SW480 (cell line): ENCODE results near the gene CYP27B1.
A peak's percentile ranks its signal among the peaks of the same experiment; 100 is the strongest.
"Not testable (repeated sequence)": the region's sequence is repeated elsewhere in the genome, so short reads cannot be mapped to it uniquely, and the experiment has no call there.

Experiments used
- DNase-seq: peaks from one replicate; pipeline ENCODE4 v3.0.0-alpha.2; 2016; ENCODE audit warnings: low spot score

Gene CYP27B1

GRCh38 chr12:57782608-57783465 lies 16.0 kb upstream of the CYP27B1 start, which contains the start of gene TSFM:
TSS of gene TSFM (plus strand) at chr12:57782787. CDS start at chr12:57782802, 15 bp downstream.
- peak; percentile 90 for DNase-seq

DNA sequence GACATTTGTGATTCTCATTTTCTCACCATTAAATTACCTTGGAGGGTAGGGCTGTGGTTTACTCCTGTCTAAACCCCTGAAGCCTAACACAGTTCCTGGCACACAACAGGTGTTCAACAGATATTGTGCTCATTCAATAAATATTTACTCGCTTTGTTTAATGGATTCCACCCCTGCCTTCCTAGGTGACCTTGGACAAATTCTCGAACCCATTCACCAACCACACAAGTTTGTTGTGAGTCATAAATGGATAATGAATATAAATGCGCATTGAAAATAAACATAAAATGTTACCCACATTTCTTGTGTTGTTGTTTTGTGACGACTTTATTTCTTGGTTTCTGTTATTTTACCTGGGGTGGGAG lies 15.3 kb upstream of the CYP27B1 start:
- DNase-seq, result no peak

GRCh38 chr12:57781801-57782200 lies 14.9 kb upstream of the CYP27B1 start:
- DNase-seq, result no peak

DNA sequence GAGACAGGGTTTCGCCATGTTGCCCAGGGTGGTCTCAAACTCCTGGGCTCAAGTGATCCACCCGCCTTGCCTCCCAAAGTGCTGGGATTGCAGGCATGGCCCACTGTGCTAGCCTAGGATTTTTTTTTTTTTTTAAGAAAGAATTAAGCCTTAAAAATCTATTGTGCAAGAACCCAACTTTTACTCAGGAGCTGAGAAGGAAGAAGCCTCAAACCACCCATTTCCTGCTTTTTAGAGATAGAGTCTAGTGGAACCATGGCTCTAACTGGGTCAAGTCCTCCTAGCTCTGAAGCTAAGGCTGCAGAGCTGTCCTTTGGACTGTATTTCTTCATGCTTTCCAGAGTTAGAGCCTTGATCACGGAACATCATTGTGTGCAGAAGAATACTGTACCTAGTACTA lies 14.4 kb upstream of the CYP27B1 start:
- DNase-seq, result no peak

DNA sequence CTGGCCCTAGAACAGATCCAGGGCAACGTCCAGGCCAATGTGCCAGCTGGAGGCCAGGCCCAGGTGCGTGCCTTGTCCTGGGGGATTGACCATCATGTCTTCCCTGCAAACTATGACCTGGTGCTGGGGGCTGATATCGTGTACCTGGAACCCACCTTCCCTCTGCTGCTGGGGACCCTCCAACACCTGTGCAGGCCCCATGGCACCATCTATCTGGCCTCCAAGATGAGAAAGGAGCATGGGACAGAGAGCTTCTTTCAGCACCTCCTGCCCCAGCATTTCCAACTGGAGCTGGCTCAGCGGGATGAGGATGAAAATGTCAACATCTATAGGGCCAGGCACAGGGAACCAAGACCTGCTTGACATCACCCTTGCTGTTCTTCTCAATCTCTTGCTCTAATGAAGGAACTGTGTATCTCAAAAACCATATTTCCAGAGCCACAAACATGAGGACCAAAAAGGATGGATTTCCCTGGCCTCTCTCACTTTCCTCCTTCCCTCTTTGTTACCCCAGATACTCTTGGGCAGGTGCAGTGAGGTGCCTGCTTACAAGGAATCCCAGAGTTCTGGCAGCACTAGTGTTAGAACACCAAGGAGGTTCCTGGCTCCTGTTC lies 13.5 kb upstream of the CYP27B1 start:
- DNase-seq, result no peak

DNA sequence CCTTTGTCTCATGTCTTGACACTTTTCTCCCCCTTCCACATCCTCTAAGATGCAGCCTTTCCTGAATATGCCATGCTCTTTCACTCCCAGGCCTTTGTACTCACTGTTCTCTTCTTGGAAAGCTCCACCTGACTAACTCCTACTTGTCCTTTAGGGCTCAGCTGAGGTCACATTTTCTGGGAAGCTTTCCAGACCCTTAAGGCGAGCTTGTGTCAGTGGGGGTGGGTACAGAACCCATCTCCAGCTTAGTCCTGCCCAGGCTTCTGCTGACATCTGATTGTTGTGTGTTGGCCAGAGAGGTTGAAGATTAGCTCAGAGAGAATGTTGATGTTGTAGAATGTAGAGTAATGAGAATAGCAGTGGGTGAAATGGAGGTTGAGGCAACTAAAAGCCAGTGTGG lies 12.9 kb upstream of the CYP27B1 start:
- DNase-seq, result no peak

- DNase-seq, result no peak
Observed at GRCh38 chr12:57777911-57778310, 11.0 kb upstream of the CYP27B1 start.

DNA sequence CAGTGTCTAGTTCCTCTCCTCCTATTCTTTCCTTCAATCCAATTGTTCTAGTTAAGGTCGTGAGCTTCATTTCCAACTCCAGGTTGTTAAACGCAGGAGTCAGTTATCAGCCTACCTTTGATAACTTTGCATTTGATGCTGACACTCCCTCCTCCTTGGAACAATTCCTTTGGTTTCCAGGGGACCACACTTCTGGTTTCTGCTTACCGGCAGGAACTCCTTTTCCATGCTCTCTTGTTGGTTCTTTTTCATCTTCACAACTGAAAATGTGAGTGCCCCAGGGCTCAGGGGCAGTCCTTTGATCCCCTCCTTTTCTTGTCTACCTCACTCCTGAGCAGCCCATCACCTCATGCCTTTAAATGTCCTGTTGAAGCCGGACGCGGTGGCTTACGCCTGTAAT lies 10.5 kb upstream of the CYP27B1 start:
- no peak for DNase-seq

- DNase-seq, result no peak
Observed at GRCh38 chr12:57776247-57776587, 9.3 kb upstream of the CYP27B1 start.

- DNase-seq, result no peak
Observed at GRCh38 chr12:57775563-57776246, 8.8 kb upstream of the CYP27B1 start.

DNA sequence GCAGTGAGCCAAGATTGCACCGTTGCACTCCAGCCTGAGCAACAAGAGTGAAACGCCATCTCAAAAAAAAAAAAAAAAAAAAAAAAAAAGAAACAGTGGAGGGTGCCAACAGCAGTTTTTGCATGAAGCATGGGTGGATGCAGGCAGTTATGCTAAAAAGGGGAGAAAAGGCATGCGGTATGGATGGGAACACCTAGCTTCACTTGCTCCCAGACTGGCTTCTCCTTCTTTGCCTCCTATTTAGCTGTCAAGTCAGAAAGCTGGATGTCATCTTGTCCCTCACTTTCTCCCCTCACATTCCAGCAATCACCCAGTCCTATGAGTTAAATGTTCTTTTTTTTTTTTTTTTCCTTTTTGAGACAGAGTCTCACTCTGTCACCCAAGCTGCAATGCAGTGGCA lies 8.2 kb upstream of the CYP27B1 start:
- DNase-seq, result no peak

DNA sequence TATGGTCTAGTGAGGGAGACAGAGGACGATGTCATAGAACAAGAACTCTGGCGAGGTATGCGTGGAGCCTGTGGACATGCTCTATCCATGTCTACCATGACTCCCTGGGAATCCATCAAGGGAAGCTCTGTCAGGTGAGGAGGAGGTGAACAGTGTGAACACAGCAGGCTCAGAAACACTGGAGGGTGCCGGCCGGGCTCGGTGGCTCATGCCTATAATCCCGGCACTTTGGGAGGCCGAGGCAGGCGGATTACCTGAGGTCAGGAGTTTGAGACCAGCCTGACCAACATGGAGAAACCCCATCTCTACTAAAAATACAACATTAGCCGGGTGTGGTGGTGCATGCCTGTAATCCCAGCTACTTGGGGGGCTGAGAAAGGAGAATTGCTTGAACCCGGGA lies 7.8 kb upstream of the CYP27B1 start:
- DNase-seq, result not testable (repeated sequence)

GRCh38 chr12:57772429-57773322 lies 5.8 kb upstream of the CYP27B1 start, which contains the start of gene EEF1AKMT3:
TSS of gene EEF1AKMT3 (plus strand) at chr12:57772614. CDS start at chr12:57772725, 111 bp downstream.
- DNase-seq, result no peak

DNA sequence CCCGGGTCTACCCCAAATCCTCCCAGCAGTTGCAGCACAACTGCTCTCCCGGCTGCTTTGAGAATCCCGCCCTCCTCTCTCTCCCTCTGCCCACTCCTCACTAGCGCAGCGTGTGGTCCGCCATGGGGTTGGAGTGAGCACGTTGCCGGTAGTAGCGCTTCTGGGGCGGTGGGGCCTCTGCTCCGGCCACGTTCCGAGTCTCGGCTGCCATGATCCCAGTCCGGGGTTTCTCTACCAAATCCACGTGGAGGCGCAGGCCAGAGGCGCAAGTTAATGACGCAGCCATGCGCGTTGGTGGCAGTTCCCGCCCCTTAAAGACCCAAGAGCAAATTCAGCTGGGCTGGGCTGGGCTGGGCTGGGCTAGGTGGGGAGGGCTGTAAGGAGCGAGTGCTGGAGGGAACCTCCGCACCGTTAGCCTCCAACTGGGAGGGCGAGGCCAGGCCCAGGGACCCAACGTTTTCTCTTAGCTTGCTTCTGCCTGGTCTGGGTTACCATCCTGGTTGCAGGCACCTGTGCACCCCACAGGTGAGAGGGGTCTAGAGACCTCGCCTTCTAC lies 5.1 kb upstream of the CYP27B1 start, which contains the start of gene METTL1:
Gene METTL1, minus strand, starts transcription at position 233 of the 556 bp plus-strand sequence. Its CDS starts 22 bp downstream, at position 211.
- peak; percentile 96 for DNase-seq

GRCh38 chr12:57771236-57771872 lies 4.5 kb upstream of the CYP27B1 start:
- DNase-seq, result peak; percentile 89

- DNase-seq, result no peak
Observed at GRCh38 chr12:57770734-57771133, 3.9 kb upstream of the CYP27B1 start.

DNA sequence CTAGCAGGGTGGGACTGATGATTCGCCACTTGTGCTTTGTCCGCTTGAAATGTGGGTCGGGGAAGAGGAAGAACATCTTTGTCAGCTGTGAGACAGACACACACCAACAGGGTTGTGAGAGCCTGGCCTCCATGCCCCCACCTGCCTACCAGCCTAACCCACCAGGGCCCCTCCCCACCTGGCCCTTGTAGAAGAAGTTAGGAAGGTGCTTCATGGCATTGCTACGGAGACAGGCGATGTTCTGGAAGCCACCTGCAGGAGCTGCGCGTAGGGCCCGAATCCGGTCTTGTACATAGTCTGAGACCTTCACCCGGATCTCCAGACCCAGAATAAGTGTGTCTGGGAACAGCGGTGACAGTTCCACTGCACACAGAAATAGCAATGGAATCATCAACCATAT lies 2.7 kb upstream of the CYP27B1 start:
- DNase-seq, result no peak

DNA sequence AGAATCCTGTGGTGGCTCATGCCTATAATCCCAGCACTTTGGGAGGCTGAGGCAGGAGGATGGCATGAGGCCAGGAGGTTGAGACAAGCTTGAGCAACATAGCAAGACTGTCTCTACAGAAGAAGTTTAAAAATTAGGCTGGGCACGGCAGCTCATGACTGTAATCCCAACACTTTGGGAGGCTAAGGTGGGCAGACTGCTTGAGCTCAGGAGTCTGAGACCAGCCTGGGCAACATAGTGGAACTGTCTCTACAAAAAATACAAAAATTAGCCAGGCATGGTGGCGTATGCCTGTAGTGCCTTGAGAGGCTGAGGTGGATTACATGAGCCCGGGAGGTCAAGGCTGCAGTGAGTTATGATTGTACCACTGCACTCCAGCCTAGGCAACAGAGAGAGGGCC lies 998 bp upstream of the CYP27B1 start:
- DNase-seq, result no peak

DNA sequence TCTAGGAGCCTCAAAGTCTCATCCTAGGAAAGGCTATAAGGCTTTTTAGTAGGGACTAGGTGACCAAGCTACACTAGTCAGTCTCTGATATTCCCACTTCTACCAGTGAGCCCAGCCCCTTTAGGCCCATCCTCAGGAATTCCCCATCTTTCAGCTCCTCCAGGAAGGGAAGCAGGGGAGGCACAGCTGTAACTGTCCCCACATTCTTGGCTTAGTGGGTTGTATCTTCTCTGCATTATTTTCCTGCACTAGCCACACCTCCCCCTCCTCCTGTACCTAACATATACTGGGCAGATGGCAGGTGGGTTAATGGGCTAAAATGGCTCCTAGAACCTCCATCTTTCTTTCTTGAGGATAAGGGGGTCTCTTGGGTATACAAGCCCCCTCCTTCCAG lies 424 bp upstream of the CYP27B1 start:
- DNase-seq, result no peak

GRCh38 chr12:57765698-57766463 lies 997 bp downstream of the CYP27B1 start:
- peak; percentile 75 for DNase-seq
